Endothelial cell (in vitro differentiated cells): ENCODE measurements around the gene SDF2. TPM values are rescaled to one million over a fixed set of nuclear protein-coding genes. Genes with fewer than 3 reads are reported as not detected.
"Not testable (repeated sequence)": the region's sequence is repeated elsewhere in the genome, so short reads cannot be mapped to it uniquely, and the experiment has no call there.

Experiments
- DNase-seq: peaks from one replicate; pipeline ENCODE4 v3.0.0; 2021; ENCODE audit warnings: low spot score
- H3K27ac Mint-ChIP-seq: one replicate; pipeline ENCODE4 v1.8.0; 2021; ENCODE audit warnings: mixed read lengths, inconsistent platforms; ENCODE audit not compliant: unreplicated experiment
- H3K27me3 Mint-ChIP-seq: one replicate; pipeline ENCODE4 v1.8.0; 2021; ENCODE audit warnings: mild to moderate bottlenecking, moderate library complexity, mixed read lengths, inconsistent platforms; ENCODE audit not compliant: unreplicated experiment
- H3K36me3 Mint-ChIP-seq: one replicate; pipeline ENCODE4 v1.8.0; 2021; ENCODE audit warnings: mild to moderate bottlenecking, low read depth, mixed read lengths, inconsistent platforms; ENCODE audit not compliant: unreplicated experiment
- H3K4me1 Mint-ChIP-seq: one replicate; pipeline ENCODE4 v1.8.0; 2021; ENCODE audit warnings: mild to moderate bottlenecking, mixed read lengths, inconsistent platforms; ENCODE audit not compliant: unreplicated experiment
- H3K4me3 Mint-ChIP-seq: one replicate; pipeline ENCODE4 v1.8.0; 2021; ENCODE audit warnings: mild to moderate bottlenecking, mixed read lengths, inconsistent platforms; ENCODE audit not compliant: unreplicated experiment
- H3K9me3 Mint-ChIP-seq: one replicate; pipeline ENCODE4 v1.8.0; 2021; ENCODE audit warnings: mixed read lengths, inconsistent platforms; ENCODE audit not compliant: unreplicated experiment
- CTCF ChIP-seq: fragments of 200-600 bp; sonication (generic); IDR thresholded peaks from one replicate; pipeline ENCODE4 v1.5.0; 2021; ENCODE audit warnings: antibody characterized with exemption; ENCODE audit not compliant: unreplicated experiment
- total RNA-seq: library from RNA; stranded (reverse); fragmentation: NEBNext Ultra II Directional; extraction: Animal tissue kit (Norgen Biotek cat#: 25700); gene quantifications from one replicate; pipeline ENCODE4 v1.2.1, GENCODE V29; 2021; ENCODE audit not compliant: unreplicated experiment

The SDF2 gene
- total RNA-seq, 1 donor from 2014 or later: 52.8 TPM

GRCh38 chr17:28612936-28613872 lies 48.5 kb downstream of the SDF2 start:
- Mint-ChIP-seq H3K27me3 (peaks cover 3% of the 10 kb centered on the region), H3K9me3 (no peaks in the 10 kb centered on the region), H3K36me3 (peaks cover 54% of the 10 kb centered on the region), H3K4me3 (peak overlapping the region; percentile 17), H3K27ac (peak overlapping the region; percentile 94), H3K4me1 (peaks cover 27% of the 10 kb centered on the region)
- DNase-seq: peak; percentile 62
- peak; percentile 68 for TF ChIP-seq CTCF

DNA sequence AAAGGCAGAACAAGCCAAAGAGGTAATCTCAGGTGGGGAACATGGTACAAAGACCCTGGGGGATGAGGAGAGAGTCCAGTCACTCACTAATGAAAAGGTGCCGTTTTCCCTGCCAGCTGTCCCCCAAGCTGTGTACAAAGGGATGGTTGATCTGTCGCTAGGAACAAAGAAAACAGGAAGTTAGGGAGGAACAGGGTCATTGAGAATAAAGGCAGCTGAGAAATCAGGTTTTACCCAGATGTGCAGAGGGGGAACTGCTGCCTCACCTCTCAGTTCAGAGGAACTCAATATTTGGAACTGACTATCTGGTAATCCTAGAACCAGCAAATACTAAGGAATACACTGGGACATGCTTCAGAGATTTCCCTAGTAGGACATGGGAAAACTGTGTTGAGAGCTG lies 49.2 kb downstream of the SDF2 start:
- H3K4me3 Mint-ChIP-seq: peak overlapping the region; percentile 17
- H3K4me1 Mint-ChIP-seq: peaks cover 27% of the 10 kb centered on the region
- no peak for DNase-seq
- no peak for TF ChIP-seq CTCF
- H3K36me3 Mint-ChIP-seq: peaks cover 54% of the 10 kb centered on the region
- peak overlapping the region; percentile 94 for H3K27ac Mint-ChIP-seq
- no peaks in the 10 kb centered on the region for H3K9me3 Mint-ChIP-seq
- peaks cover 3% of the 10 kb centered on the region for H3K27me3 Mint-ChIP-seq

GRCh38 chr17:28610376-28610775 lies 51.3 kb downstream of the SDF2 start:
- peaks cover 43% of the 10 kb centered on the region for H3K36me3 Mint-ChIP-seq
- no peak overlapping the region for H3K27ac Mint-ChIP-seq
- DNase-seq: no peak
- no peaks in the 10 kb centered on the region for H3K9me3 Mint-ChIP-seq
- H3K27me3 Mint-ChIP-seq: peaks cover 4% of the 10 kb centered on the region
- peak overlapping the region; percentile 21 for H3K4me3 Mint-ChIP-seq
- no peak for TF ChIP-seq CTCF
- H3K4me1 Mint-ChIP-seq: peaks cover 27% of the 10 kb centered on the region

DNA sequence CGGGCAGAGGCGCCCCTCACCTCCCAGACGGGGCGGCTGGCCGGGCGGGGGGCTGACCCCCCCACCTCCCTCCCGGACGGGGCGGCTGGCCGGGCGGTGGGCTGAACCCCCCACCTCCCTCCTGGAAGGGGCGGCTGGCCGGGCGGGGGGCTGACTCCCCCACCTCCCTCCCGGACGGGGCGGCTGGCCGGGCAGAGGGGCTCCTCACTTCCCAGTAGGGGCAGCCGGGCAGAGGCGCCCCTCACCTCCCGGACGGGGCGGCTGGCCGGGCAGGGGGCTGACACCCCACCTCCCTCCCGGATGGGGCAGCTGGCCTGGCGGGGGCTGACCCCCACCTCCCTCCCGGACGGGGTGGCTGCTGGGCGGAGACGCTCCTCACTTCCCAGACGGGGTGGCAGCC lies 57.7 kb downstream of the SDF2 start:
- H3K36me3 Mint-ChIP-seq, DNase-seq, H3K9me3 Mint-ChIP-seq, H3K27ac Mint-ChIP-seq, H3K4me3 Mint-ChIP-seq, H3K4me1 Mint-ChIP-seq, H3K27me3 Mint-ChIP-seq: not testable (repeated sequence)

GRCh38 chr17:28599311-28600184 lies 62.2 kb downstream of the SDF2 start:
- Mint-ChIP-seq H3K4me3 (peak overlapping the region; percentile 89), H3K4me1 (peaks cover 16% of the 10 kb centered on the region), H3K27me3 (peaks cover 1% of the 10 kb centered on the region), H3K9me3 (no peaks in the 10 kb centered on the region), H3K36me3 (peaks cover 4% of the 10 kb centered on the region), H3K27ac (peak overlapping the region; percentile 82)
- no peak for TF ChIP-seq CTCF
- DNase-seq: no peak
